ENCODE data around the gene TOP2A. TPM values are rescaled to one million over a fixed set of nuclear protein-coding genes. Genes with fewer than 3 reads are reported as not detected.

TOP2A gene
- total and polyA plus RNA-seq, 9 of the 15 experiments (the other 6 are each of a cell fraction or from before 2014, with no cell fraction given), result 133 to 347 (median 259) TPM

GRCh38 chr17:40417609-40418427 is at the start of gene TOP2A (continued):
- TF ChIP-seq EWSR1 (IDR thresholded peaks at IDR 0.05; ENCODE audit: borderline replicate concordance, low read depth, partially characterized antibody), result no peak
- TF ChIP-seq MAZ (CRISPR knock-in tag; conservative IDR thresholded peaks at IDR 0.05 in 1 of 2, IDR thresholded peaks at IDR 0.05 in 1 of 2), result no peak; a peak in 1 of 4 replicates
- TF ChIP-seq YY1 (IDR thresholded peaks at IDR 0.05; ENCODE audit: borderline replicate concordance in 1 of 3, control insufficient read depth in 1 of 3, extremely low read depth in 1 of 3, insufficient read depth in 3 of 3, insufficient read length in 1 of 3, insufficient replicate concordance in 2 of 3, low read depth in 1 of 3, low read length in 2 of 3), result peak in 1 of 3 experiments; percentile 36
- no peak for TF ChIP-seq NCOR1 (IDR thresholded peaks at IDR 0.05)
- no peak for TF ChIP-seq PRMT5 (CRISPR knock-in tag; IDR thresholded peaks at IDR 0.05)
- TF ChIP-seq ZBED1 (IDR thresholded peaks at IDR 0.05), result no peak
- no peak for TF ChIP-seq CREB5 (CRISPR knock-in tag; IDR thresholded peaks at IDR 0.05)
- no peak for TF ChIP-seq ZKSCAN3 (CRISPR knock-in tag; IDR thresholded peaks at IDR 0.05)
- no peak for TF ChIP-seq ZNF354B (CRISPR knock-in tag; IDR thresholded peaks at IDR 0.05)
- no peak for TF ChIP-seq ARID3B (CRISPR knock-in tag; IDR thresholded peaks at IDR 0.05; ENCODE audit: borderline replicate concordance)
- TF ChIP-seq THRA (IDR thresholded peaks at IDR 0.05), result no peak
- TF ChIP-seq SP1 (CRISPR knock-in tag; IDR thresholded peaks at IDR 0.05), result peak; percentile 57; the same call in 1 of the 2 replicates
- TF ChIP-seq USF2 (CRISPR knock-in tag; IDR thresholded peaks at IDR 0.05), result no peak
- no peak for TF ChIP-seq THRAP3 (IDR thresholded peaks at IDR 0.05; ENCODE audit: borderline replicate concordance)
- no peak for TF ChIP-seq ZBTB5 (IDR thresholded peaks at IDR 0.05)
- TF ChIP-seq SP2 (IDR thresholded peaks at IDR 0.05; ENCODE audit: extremely low read depth, low read depth, low read length, poor library complexity, severe bottlenecking), result peak; percentile 85
- peak; percentile 62 to 100; a peak in 3 of 4 replicates for TF ChIP-seq MLLT1 (IDR thresholded peaks at IDR 0.05)
